ENCODE results near the gene RGS1.
A peak's percentile ranks its signal among the peaks of the same experiment; 100 is the strongest.

RGS1 gene

DNA sequence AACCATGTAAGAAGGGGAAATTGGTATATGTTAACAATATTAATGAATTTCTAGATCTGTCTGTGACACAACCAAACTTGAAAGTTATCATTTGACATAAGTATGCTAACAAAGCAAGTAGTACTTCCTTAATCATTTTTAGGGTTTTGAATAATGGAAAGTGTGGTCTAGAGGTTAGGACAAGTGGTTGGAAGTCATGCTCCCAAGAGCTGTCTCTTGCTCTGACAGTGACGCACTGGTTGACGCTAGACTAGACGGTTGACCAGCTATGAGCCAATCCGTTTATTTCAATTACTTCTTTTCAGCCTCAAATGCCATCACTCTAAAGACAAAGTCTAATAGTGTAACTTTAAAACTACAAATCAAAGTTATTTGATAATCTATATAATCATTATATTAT is 20.7 kb upstream of the RGS1 start:
- no peak for DNase-seq

DNA sequence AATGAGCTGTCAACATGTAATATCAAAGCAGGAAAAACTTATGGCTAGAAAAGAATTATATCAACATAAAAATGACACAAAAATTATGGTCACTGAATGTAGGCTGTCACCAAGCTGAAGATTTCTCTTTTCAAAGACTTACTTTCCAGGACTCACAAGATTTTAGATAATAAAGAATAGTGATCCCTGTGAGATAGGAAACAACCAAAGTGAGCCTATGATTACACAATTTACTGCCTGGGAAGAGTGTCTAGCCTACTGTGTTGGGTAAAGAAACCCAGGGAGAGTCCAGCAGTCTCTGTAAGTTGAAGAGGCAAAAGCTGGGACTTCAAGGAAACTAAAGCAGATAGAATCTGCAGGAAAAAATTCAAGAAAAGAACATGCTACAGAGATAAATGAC is 20.2 kb upstream of the RGS1 start:
- no peak for DNase-seq

DNA sequence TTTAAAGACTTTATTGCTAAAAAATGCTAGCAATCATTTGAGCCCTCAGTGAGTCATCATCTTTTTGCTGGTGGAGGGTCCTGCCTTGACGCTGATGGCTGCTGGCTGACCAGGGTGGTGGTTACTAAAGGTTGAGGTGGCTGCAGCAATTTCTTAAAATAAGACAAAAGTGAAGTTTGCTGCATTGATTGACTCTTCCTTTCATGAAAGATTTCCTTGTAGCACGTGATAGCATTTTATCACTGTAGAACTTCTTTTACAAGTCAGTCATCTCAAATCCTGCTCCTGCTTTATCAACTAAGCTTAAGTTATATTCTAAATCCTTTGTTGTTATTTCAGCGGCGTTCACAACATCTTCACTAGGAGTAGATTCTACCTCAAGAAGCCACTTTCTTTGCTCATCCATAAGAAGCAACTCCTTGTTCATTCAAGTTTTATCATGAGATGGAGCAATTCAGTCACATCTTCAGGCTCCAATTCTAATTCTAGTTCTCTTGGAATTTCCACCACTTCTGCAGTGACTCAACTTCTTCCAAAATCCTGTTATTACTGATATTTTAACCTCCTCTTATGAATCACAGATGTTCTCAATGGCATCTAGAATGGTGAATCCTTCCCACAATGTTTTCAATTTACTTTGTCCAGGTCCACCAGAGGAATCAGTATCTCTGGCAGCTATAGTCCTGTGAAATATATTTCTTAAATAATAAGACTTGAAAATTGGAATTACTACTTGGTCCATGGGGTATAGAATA is 17.6 kb upstream of the RGS1 start:
- DNase-seq, result no peak

GRCh38 chr1:192559115-192560006 is 16.2 kb upstream of the RGS1 start:
- no peak for DNase-seq

DNA sequence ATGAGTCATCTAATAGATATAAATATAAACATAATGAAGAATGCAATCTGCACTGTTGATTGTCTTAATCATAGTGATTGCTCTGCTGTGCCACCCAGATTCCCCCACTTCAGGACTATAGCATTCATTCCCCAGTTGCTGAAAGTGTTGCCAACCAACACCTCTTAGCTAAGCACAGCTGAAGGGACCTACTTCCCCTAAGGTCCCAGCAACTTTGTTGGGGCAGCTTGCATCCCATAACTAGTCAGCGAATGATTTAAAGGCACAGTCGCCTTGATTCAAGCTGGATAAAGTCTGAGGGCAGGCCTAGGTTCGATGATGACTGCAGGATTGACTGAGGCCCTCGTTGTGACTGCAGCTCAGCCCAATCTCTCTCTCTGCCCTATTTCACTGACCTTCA is 14.3 kb upstream of the RGS1 start:
- DNase-seq, result no peak

- DNase-seq, result no peak
These were observed 12.4 kb upstream of the RGS1 start for GRCh38 chr1:192563129-192563528.

DNA sequence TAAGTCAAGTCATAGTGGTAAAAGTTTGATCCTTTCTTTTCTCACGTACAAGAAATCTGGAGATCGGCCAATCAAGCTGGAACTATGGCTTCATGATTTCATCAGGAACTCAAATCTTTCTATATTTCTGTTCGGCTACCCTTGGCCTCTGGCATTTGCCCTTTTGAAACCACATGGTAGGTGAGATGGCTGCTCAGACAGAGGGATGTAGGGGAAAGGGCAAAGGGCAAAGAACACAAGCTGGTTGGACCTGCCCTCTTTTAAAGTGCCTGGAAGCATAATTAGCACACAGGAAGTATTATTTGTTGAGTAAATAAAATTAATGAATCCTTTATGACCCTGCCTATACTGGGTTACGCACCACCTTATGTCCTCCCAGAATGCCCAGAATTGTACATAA is 11.5 kb upstream of the RGS1 start:
- DNase-seq, result no peak

DNA sequence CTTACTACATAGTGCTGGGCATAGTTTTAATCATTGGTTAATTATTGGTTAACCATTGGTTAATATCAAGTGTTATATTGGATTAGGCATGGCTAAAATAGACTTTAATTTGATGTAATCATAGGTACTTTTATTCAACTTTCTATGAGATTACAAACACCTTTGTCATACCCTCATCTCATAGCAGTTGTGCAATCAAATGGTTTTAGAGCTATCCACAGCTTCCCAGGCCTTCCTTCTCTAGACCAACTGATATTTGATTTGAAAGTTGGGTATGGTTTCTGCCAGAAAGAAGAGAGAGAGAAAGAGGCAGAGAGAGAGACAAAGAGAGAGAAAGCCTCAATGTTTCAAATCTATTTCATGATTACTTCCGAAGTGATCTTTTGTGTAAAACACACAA is 9.6 kb upstream of the RGS1 start:
- DNase-seq, result no peak

DNA sequence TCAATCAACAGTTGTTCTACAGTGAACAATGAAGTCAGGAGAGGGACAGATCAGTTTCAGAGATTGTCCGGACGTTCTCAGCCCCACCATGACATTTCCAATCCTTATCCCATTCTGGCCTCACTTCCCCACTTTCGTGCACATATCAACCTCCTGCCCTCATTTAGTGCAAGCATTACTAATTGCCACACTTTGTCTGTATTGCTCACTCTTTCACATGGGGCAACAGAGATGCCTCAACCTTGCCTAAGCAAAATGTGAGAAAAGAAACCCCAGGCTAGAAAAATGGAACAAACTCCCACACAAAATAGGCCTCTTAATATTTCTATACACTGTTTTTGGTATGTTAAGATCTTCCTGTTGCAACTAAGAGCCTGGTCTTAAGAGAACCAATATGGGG is 8.9 kb upstream of the RGS1 start:
- DNase-seq, result no peak

DNA sequence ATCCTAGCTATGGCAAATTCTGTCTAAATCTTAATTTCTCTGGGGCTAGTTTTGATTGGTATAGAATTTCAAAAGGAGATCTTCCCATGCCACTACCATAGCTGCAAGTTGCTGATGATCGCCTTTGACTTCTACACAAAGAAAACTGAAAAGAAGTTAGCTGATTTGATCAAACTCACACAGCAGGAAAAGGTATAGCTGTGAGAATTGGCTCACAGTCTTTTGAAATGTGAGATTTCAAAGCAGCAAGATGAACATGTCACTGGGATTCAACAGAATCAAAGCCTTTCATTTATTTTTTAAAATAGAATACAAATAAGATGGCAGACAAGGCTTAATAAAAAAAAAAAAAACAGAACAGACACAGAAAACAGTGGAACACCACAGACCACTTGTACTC is 7.5 kb upstream of the RGS1 start:
- DNase-seq, result no peak

DNA sequence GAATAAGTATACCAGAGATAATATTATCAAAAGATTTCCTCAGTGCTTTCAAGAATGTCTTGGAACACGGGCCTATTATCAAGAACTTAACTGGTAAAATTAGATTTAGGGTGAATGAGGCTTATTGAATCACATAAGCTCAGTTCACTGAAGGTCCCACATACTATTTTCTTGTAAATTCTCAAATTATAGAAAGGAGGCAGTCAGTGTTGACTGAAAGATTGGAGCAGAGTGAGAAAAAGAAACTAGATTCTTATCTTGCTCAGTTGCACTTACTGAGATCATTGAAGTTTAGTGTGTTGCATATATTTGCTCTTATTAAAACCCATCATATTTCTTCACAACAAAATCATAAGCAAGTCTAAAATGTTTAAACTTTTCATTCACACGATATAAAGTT is 3.9 kb upstream of the RGS1 start:
- peak; percentile 21 for DNase-seq

GRCh38 chr1:192573499-192573898 is 2.1 kb upstream of the RGS1 start:
- no peak for DNase-seq

GRCh38 chr1:192574073-192574472 is 1.5 kb upstream of the RGS1 start:
- DNase-seq, result no peak

GRCh38 chr1:192576190-192577144 is 894 bp downstream of the RGS1 start:
- no peak for DNase-seq

GRCh38 chr1:192577145-192578140 is 1.9 kb downstream of the RGS1 start:
- DNase-seq, result no peak

- DNase-seq, result no peak
These were observed 2.8 kb downstream of the RGS1 start for GRCh38 chr1:192578144-192578909.

GRCh38 chr1:192579010-192579738 is 3.6 kb downstream of the RGS1 start:
- DNase-seq, result peak; percentile 20

DNA sequence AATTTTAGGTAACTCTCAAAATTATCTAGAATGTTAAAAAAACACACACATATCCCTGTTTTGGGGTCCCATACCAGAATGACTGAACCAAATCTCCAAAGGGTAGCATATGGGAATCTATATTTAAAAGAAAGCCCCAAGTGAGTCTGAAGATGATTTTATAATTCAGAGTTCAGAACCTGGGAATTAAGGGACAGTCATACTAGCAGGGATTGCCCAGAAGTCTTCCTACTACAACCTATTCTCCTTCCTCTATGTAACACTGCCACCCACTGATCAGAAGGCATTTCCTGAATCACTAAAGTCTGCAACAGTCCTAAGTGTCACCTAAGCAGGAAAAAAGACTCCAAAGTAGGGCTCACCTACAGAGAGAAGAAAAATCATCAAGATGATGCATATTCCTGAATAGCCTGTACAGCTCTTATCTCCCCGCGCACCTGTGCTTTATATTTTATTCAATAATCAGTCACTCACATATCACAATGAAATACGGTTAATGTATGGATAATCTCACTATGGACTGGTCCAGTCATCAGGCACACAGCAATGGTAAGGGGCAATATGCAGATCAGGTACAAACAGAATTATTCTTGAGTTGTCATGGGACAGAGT is 4.9 kb downstream of the RGS1 start:
- DNase-seq, result peak; percentile 30

DNA sequence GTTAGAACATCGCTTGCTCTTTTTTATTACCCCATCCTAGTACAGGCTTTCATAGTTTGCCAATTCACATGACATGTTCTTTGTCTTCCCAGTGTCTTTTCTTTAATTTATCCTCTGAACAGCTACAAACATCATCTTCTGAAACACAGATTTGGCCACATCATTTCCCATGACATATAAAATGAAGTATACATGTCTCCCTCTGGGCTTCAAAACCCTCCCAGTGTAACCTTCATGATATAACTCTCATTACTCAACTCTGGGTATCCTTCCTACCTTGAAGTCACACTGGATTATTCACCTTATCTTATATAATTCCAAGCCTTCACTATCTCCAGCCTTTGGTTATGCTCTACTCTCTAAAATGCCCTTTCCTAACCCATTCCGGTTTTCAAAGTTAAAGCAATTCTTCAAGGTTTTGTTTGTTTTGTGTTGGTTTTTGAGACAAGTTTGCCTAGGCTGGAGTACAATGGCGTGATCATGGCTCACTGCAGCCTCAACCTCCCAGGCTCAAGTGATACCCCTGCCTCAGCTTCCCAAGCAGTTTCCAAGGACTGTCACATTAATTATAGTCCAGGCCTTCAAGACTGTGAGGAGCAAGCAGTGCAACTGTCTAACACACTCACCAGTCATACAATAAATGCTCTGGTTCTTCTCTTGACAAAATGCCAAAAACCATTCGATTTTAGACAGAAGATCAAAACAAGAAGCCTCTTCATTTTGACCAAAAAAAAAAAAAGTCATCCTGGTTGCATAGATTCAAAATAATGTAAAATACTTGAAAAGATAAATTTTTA is 5.8 kb downstream of the RGS1 start:
- DNase-seq, result no peak

All from central memory CD4-positive, alpha-beta T cell (primary cell).